Measurements from ENCODE around the gene PUM2. TPM values are rescaled to one million over a fixed set of nuclear protein-coding genes. Genes with fewer than 3 reads are reported as not detected.

Gene PUM2
- total and polyA plus RNA-seq, 2 of the 8 experiments (the other 6 are each of a cell fraction or from before 2014, with no cell fraction given): 46.6 to 114 TPM

GRCh38 chr2:20390524-20391123, 40.0 kb upstream of the PUM2 start:
- ChIA-PET CTCF (ENCODE audit: partially characterized antibody) (interaction anchor here (0.9 to 2.4 kb wide), 6 partner anchors 10 to 260 kb away, joined by 3 to 9 read pairs (median 4); partner anchors contain the start of gene HS1BP3), POLR2A (ENCODE audit: partially characterized antibody) (no interaction called here)
- H2BK120ac ChIP-seq (replicated peaks; ENCODE audit: low read depth, low read length): no peak overlapping the region
- no peaks in the 10 kb centered on the region for H3K23me2 ChIP-seq (ENCODE audit: low read depth, low read length)
- H3K4me2 ChIP-seq (ENCODE audit: insufficient read depth in 1 of 2, low read depth in 2 of 2, low read length in 2 of 2): no peak overlapping the region
- H3K18ac ChIP-seq (ENCODE audit: extremely low read depth, low read length): no peak overlapping the region
- H3K9ac ChIP-seq (replicated peaks in 1 of 4; ENCODE audit: extremely low read depth in 1 of 4, low read depth in 3 of 4, low read length in 3 of 4): no peak overlapping the region
- no peak overlapping the region for H2BK12ac ChIP-seq (ENCODE audit: low read depth, low read length)
- H3K36me3 ChIP-seq (ENCODE audit: control insufficient read depth in 2 of 4, insufficient read depth in 4 of 4, low read length in 3 of 4): no peaks in the 10 kb centered on the region
- H2AFZ ChIP-seq (ENCODE audit: low read length): no peak overlapping the region
- DNase-seq (ENCODE audit: low read depth in 1 of 2, low spot score in 2 of 2) (no peak), FAIRE-seq (no peak)
- H2BK5ac ChIP-seq (ENCODE audit: low read depth, low read length): no peak overlapping the region
- H3K14ac ChIP-seq (ENCODE audit: insufficient read length): no peak overlapping the region
- no peaks in the 10 kb centered on the region for H3K27me3 ChIP-seq (replicated peaks in 1 of 4; ENCODE audit: control insufficient read depth in 3 of 4, extremely low read depth in 1 of 4, insufficient read depth in 3 of 4, low read length in 3 of 4)
- H3K79me2 ChIP-seq (ENCODE audit: control insufficient read depth in 1 of 2, insufficient read depth in 2 of 2, low read length in 2 of 2): no peaks in the 10 kb centered on the region
- TF ChIP-seq RFX5 (IDR thresholded peaks at IDR 0.05; ENCODE audit: borderline replicate concordance, low read depth, low read length) (no peak), RXRA (IDR thresholded peaks at IDR 0.05; ENCODE audit: insufficient read depth, low read depth, low read length) (no peak), GTF2F1 (IDR thresholded peaks at IDR 0.05; ENCODE audit: borderline replicate concordance, low read depth, low read length) (no peak), SRF (IDR thresholded peaks at IDR 0.05; ENCODE audit: low read depth, low read length) (no peak), EP300 (IDR thresholded peaks at IDR 0.05; ENCODE audit: borderline replicate concordance in 1 of 2, low read depth in 2 of 2, low read length in 2 of 2) (no peak), SAP30 (IDR thresholded peaks at IDR 0.05; ENCODE audit: insufficient read depth, insufficient replicate concordance, low read length) (no peak), GABPA (IDR thresholded peaks at IDR 0.05; ENCODE audit: borderline replicate concordance, insufficient read depth, low read length) (no peak), MAFK (IDR thresholded peaks at IDR 0.05; ENCODE audit: low read depth, low read length) (no peak), SP1 (IDR thresholded peaks at IDR 0.05; ENCODE audit: low read depth, low read length) (no peak), TAF7 (optimal IDR thresholded peaks at IDR 0.05; ENCODE audit: borderline replicate concordance, low read depth, low read length) (no peak), TBP (IDR thresholded peaks at IDR 0.05; ENCODE audit: low read depth, low read length) (no peak), RNF2 (IDR thresholded peaks at IDR 0.05; ENCODE audit: borderline replicate concordance, low read depth, low read length, missing control alignments, poor library complexity, severe bottlenecking) (no peak)
- 91% methylated on average over 7 of the region's 7 CpGs; no CpG with 5 or more reads in 1 of the 2 experiments for WGBS, 2 experiments (ENCODE audit: extremely low coverage in 1 of 2, insufficient coverage in 1 of 2, insufficient read length in 1 of 2, insufficient replicate concordance in 2 of 2, low coverage in 1 of 2, low lambda C conversion rate in 2 of 2, missing lambda C conversion rate in 1 of 2)
- no peaks in the 10 kb centered on the region for H4K20me1 ChIP-seq (replicated peaks in 1 of 2; ENCODE audit: control insufficient read depth in 1 of 2, insufficient read depth in 2 of 2, low read length in 2 of 2)
- H3K56ac ChIP-seq (replicated peaks; ENCODE audit: insufficient read length, low read depth, low read length): no peak overlapping the region
- no peaks in the 10 kb centered on the region for H3K4me1 ChIP-seq (replicated peaks in 1 of 4; ENCODE audit: control insufficient read depth in 3 of 4, insufficient read depth in 4 of 4, low read length in 3 of 4)
- no peak overlapping the region for H4K91ac ChIP-seq (replicated peaks; ENCODE audit: insufficient read length, low read length)
- no peak overlapping the region for H3K4ac ChIP-seq (replicated peaks; ENCODE audit: insufficient read length, low read depth, low read length)
- H3K9me3 ChIP-seq (ENCODE audit: insufficient read depth in 2 of 2, low read depth in 1 of 2, low read length in 1 of 2): no peaks in the 10 kb centered on the region
- H3K4me3 ChIP-seq (ENCODE audit: extremely low read depth in 1 of 4, insufficient read depth in 2 of 4, low read depth in 3 of 4, low read length in 4 of 4): no peak overlapping the region
- H3K23ac ChIP-seq (ENCODE audit: insufficient read length): no peak overlapping the region
- H2BK15ac ChIP-seq (ENCODE audit: low read length): no peak overlapping the region
- H4K5ac ChIP-seq (ENCODE audit: insufficient read length, low read depth, low read length): no peak overlapping the region
- no peaks in the 10 kb centered on the region for H3K79me1 ChIP-seq (ENCODE audit: low read depth, low read length)
- no peak overlapping the region for H4K8ac ChIP-seq (ENCODE audit: extremely low read depth, insufficient read depth, low read length)
- no peak overlapping the region for H3K27ac ChIP-seq (ENCODE audit: low read depth, low read length)
- no peak overlapping the region for H2AK5ac ChIP-seq (ENCODE audit: low read depth, low read length)
- no peak overlapping the region for H2BK20ac ChIP-seq (ENCODE audit: low read length)

Measured in H1 (cell line).